Measurements from ENCODE around the gene STRIT1. TPM values are rescaled to one million over a fixed set of nuclear protein-coding genes. Genes with fewer than 3 reads are reported as not detected.

The STRIT1 gene
- total and polyA plus RNA-seq, 9 donors: not detected

- H3K27me3 ChIP-seq: no peaks in the 10 kb centered on the region
- no peaks in the 10 kb centered on the region for H3K9me3 ChIP-seq
- DNase-seq: no peak
- no peak overlapping the region for H3K4me3 ChIP-seq
- 85 to 92% (median 89%) methylated on average over 3 of the region's 3 CpGs for WGBS, 3 donors
- no peaks in the 10 kb centered on the region for H3K36me3 ChIP-seq
- intact Hi-C loops (cut with DNase I): no loop called here
- TF ChIP-seq CTCF (IDR thresholded peaks at IDR 0.05) (no peak), EP300 (IDR thresholded peaks at IDR 0.05) (no peak), POLR2A (IDR thresholded peaks at IDR 0.05) (no peak)
- no peak overlapping the region for H3K27ac ChIP-seq
- no peaks in the 10 kb centered on the region for H3K4me1 ChIP-seq (ENCODE audit: insufficient read depth)
Observed at GRCh38 chr3:155252535-155252934, 40.9 kb downstream of the STRIT1 start.

DNA sequence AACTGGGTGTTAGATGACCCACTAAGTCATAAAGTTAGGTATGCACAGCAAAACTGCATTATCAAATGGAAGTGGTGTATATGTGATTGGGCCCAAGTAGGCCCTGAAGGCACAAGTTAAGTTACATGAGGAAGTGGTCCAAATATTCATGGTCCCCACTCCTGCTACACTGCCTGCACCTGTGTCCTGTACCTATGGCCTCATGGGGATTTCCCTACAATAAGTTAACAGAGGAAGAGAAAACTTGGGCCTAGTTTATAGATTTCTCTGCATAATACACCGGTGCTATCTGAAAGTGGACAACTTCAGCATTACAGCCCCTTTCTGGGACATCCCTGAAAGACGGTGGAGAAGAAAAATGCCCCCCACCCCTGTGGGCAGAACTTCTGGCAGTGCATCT lies 41.5 kb downstream of the STRIT1 start:
- H3K36me3 ChIP-seq: no peaks in the 10 kb centered on the region
- no peaks in the 10 kb centered on the region for H3K4me1 ChIP-seq (ENCODE audit: insufficient read depth)
- no peaks in the 10 kb centered on the region for H3K27me3 ChIP-seq
- no peak overlapping the region for H3K4me3 ChIP-seq
- H3K27ac ChIP-seq: no peak overlapping the region
- intact Hi-C loops (cut with DNase I): no loop called here
- no peak for DNase-seq
- H3K9me3 ChIP-seq: no peaks in the 10 kb centered on the region
- TF ChIP-seq CTCF (IDR thresholded peaks at IDR 0.05): no peak
- no peak for TF ChIP-seq EP300 (IDR thresholded peaks at IDR 0.05)
- TF ChIP-seq POLR2A (IDR thresholded peaks at IDR 0.05): no peak
- WGBS, 3 donors: 52 to 97% (median 70%) methylated on average over 2 of the region's 2 CpGs

DNA sequence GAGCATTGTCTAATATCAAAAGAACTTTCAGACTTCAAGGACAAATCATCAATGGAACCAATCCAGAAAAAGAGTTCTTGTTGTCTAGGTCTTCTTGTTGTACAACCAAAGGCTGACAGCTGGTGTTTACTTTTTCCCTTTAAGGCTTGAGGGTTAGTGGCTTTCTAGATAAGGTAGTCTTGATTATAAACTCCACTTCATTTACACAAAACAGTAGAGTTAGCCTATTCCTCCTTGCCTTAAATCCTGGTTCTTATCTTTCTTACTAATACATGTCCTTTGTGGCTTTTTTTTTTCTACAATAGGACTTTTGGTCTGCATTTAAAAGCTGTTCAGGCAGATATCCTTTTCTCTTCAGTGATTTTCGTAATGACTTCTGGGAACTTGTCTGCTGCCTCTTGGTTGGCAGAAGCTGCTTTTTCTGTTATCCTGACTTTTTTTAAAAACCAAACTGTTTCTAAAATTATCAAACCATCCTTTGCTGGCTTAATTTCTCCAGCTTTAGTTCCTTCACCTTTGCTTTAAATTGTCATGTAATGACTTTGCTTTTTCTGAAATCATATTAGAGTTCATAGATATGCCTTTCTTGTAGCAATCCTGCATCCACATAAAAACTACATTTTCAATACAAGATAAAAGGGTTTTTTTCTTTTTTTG lies 44.8 kb downstream of the STRIT1 start:
- Histone ChIP-seq H3K36me3 (no peaks in the 10 kb centered on the region), H3K9me3 (no peaks in the 10 kb centered on the region), H3K27me3 (no peaks in the 10 kb centered on the region), H3K4me3 (no peak overlapping the region), H3K4me1 (ENCODE audit: insufficient read depth) (no peaks in the 10 kb centered on the region), H3K27ac (no peak overlapping the region)
- TF ChIP-seq POLR2A (IDR thresholded peaks at IDR 0.05): no peak
- no peak for TF ChIP-seq CTCF (IDR thresholded peaks at IDR 0.05)
- no peak for TF ChIP-seq EP300 (IDR thresholded peaks at IDR 0.05)
- 47 to 74% (median 67%) methylated on average over 1 of the region's 1 CpG for WGBS, 3 donors
- no peak for DNase-seq
- intact Hi-C loops (cut with DNase I): no loop called here

GRCh38 chr3:155244699-155245098 lies 48.8 kb downstream of the STRIT1 start:
- no peaks in the 10 kb centered on the region for H3K9me3 ChIP-seq
- no peak for DNase-seq
- no peaks in the 10 kb centered on the region for H3K27me3 ChIP-seq
- no peaks in the 10 kb centered on the region for H3K4me1 ChIP-seq (ENCODE audit: insufficient read depth)
- intact Hi-C loops (cut with DNase I): no loop called here
- WGBS, 3 donors: 76 to 88% (median 77%) methylated on average over 3 of the region's 3 CpGs
- TF ChIP-seq POLR2A (IDR thresholded peaks at IDR 0.05): no peak
- TF ChIP-seq CTCF (IDR thresholded peaks at IDR 0.05): no peak
- no peak for TF ChIP-seq EP300 (IDR thresholded peaks at IDR 0.05)
- no peak overlapping the region for H3K4me3 ChIP-seq
- no peaks in the 10 kb centered on the region for H3K36me3 ChIP-seq
- H3K27ac ChIP-seq: no peak overlapping the region

Data from ovary (tissue), 9 donors.